ENCODE measurements around the gene DNMBP. TPM values are rescaled to one million over a fixed set of nuclear protein-coding genes. Genes with fewer than 3 reads are reported as not detected.

The DNMBP gene
- total RNA-seq, 2 donors from 2014 or later, result 15.5 to 27.9 TPM

DNA sequence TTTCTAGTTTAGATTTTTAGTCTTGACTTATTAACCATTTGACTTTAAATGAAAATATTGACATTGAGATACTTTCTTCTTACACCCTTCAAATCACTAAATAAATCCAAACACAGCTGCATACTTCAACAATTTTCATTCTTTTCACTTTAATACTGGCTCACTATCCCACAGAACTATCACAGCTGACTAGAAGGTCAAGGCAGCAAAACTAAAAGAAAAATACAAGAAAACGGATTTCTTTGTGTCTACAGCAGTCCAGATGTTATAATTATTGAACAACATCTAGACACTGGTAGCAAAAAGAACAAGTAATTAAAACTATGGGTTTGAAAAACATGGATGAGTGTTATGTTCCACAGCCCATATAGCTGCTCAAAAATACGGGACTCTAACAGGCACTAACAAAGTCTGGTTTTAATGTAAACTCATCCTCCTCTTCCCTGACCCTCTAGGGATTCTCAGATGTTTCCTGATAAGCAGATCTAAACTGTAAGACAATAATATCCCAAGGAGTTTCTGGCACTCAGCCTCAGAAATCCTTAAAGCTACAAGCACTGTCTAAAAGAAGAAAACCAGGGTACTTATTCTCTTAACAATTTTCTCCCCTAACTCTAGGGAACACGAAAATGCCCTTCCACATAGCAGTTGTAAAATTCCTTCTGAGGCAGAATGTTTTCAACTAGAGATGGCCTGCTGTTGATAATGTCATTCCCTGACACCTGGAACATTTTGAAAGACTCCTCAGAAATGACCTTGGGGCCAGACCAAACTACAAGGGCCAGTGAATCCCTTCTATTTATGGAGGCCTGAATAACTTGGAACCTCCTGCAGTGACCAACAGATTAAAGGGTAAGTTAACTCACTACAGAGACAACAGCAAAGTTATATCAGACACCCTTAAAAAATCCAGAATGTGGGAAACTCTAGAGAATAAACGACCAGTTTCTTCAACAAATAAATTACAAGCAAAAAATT, 12.8 kb downstream of the DNMBP start:
- H3K36me3 ChIP-seq, result no peaks in the 10 kb centered on the region
- DNase-seq (ENCODE audit: low spot score), result no peak
- H3K9me3 ChIP-seq, result no peaks in the 10 kb centered on the region
- no peaks in the 10 kb centered on the region for H3K27me3 ChIP-seq (replicated peaks; ENCODE audit: insufficient read depth)
- H3K4me1 ChIP-seq (replicated peaks), result no peaks in the 10 kb centered on the region
- intact Hi-C loops (cut with DNase I), result no loop called here
- H3K4me3 ChIP-seq, result no peak overlapping the region
- TF ChIP-seq POLR2AphosphoS5 (IDR thresholded peaks at IDR 0.05) (no peak), POLR2A (IDR thresholded peaks at IDR 0.05) (no peak)
- TF ChIP-seq, protein P1, sequence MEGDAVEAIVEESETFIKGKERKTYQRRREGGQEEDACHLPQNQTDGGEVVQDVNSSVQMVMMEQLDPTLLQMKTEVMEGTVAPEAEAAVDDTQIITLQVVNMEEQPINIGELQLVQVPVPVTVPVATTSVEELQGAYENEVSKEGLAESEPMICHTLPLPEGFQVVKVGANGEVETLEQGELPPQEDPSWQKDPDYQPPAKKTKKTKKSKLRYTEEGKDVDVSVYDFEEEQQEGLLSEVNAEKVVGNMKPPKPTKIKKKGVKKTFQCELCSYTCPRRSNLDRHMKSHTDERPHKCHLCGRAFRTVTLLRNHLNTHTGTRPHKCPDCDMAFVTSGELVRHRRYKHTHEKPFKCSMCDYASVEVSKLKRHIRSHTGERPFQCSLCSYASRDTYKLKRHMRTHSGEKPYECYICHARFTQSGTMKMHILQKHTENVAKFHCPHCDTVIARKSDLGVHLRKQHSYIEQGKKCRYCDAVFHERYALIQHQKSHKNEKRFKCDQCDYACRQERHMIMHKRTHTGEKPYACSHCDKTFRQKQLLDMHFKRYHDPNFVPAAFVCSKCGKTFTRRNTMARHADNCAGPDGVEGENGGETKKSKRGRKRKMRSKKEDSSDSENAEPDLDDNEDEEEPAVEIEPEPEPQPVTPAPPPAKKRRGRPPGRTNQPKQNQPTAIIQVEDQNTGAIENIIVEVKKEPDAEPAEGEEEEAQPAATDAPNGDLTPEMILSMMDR (IDR thresholded peaks at IDR 0.05), result no peak
- 25% methylated on average over 4 of the region's 4 CpGs for WGBS
- H3K27ac ChIP-seq, result no peak overlapping the region

DNA sequence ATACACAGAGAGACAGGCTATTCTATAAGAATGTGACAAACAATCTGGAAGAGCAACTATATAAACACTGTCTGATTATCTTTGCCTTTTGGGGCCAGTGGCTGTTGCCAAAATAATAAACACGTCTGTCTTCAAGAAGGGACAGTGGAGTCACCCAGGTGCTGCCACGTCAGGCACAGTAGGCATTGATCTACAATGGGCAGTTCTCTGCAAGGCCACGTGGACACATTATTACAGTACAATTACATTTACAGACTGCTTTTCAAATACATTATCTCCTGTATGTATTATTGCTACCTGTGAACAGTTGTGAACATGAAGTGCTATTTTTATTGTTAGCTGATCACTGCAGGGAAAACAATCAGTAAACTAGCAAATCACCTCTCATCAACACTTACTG, 14.0 kb downstream of the DNMBP start:
- Histone ChIP-seq H3K36me3 (no peaks in the 10 kb centered on the region), H3K4me1 (replicated peaks) (no peaks in the 10 kb centered on the region), H3K9me3 (no peaks in the 10 kb centered on the region), H3K27ac (no peak overlapping the region), H3K27me3 (replicated peaks; ENCODE audit: insufficient read depth) (no peaks in the 10 kb centered on the region), H3K4me3 (no peak overlapping the region)
- TF ChIP-seq POLR2A (IDR thresholded peaks at IDR 0.05) (no peak), POLR2AphosphoS5 (IDR thresholded peaks at IDR 0.05) (no peak)
- TF ChIP-seq, protein P1 (IDR thresholded peaks at IDR 0.05), result no peak
- 31% methylated on average over 3 of the region's 3 CpGs for WGBS
- intact Hi-C loops (cut with DNase I), result no loop called here
- no peak for DNase-seq (ENCODE audit: low spot score)

DNA sequence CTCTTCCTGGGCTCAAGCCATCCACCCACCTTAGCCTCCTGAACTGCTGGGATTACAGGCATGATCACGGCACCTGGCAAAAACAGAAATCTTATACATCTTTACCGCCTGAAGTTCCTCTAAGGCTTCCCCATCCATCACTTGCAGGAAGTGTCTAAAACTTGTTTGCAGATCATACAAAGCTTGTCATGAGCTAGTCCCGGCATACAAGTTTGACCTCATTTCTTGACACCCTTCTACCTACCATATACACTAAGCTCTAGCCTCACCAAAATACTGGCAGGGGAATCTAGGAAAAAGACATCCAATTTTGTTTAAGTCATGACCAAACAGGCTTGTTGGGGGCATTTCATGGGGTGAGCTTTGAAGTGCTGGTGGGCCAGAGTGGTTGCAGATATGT, 14.5 kb downstream of the DNMBP start:
- no peak for TF ChIP-seq POLR2A (IDR thresholded peaks at IDR 0.05)
- TF ChIP-seq POLR2AphosphoS5 (IDR thresholded peaks at IDR 0.05), result no peak
- TF ChIP-seq, protein P1 (IDR thresholded peaks at IDR 0.05), result no peak
- intact Hi-C loops (cut with DNase I), result no loop called here
- H3K27ac ChIP-seq, result no peak overlapping the region

DNA sequence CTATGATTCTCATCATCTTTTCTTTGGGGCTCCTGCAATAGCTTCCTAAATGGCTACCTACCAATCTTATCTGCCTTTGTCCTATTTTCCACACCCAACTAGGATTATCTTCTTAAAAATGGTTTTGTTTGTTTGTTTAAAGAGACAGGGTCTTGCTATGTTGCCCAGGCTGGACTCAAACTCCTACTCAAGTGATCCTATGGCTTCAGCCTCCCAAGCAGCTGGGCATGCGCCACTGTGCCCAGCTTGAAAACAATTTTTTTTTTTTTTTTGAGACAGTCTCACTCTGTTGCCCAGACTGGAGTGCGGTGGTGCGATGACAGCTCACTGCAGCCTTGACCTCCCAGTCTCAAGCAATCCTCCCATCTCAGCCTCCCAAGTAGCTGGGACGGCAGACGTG, 14.9 kb downstream of the DNMBP start:
- H3K27me3 ChIP-seq (replicated peaks; ENCODE audit: insufficient read depth), result no peaks in the 10 kb centered on the region
- H3K36me3 ChIP-seq, result no peaks in the 10 kb centered on the region
- TF ChIP-seq POLR2A (IDR thresholded peaks at IDR 0.05), result no peak
- TF ChIP-seq, protein P1 (IDR thresholded peaks at IDR 0.05), result no peak
- no peak for TF ChIP-seq POLR2AphosphoS5 (IDR thresholded peaks at IDR 0.05)
- intact Hi-C loops (cut with DNase I), result no loop called here
- H3K9me3 ChIP-seq, result no peaks in the 10 kb centered on the region
- no peak overlapping the region for H3K4me3 ChIP-seq
- H3K4me1 ChIP-seq (replicated peaks), result no peaks in the 10 kb centered on the region
- WGBS, result 98% methylated on average over 5 of the region's 5 CpGs
- H3K27ac ChIP-seq, result no peak overlapping the region
- no peak for DNase-seq (ENCODE audit: low spot score)

More for the DNA sequence above, 14.5 kb downstream of the DNMBP start:
- Histone ChIP-seq H3K27me3 (replicated peaks; ENCODE audit: insufficient read depth) (no peaks in the 10 kb centered on the region), H3K36me3 (no peaks in the 10 kb centered on the region), H3K4me3 (no peak overlapping the region), H3K4me1 (replicated peaks) (no peaks in the 10 kb centered on the region), H3K9me3 (no peaks in the 10 kb centered on the region)
- 63% methylated on average over 3 of the region's 3 CpGs for WGBS
- no peak for DNase-seq (ENCODE audit: low spot score)
